HCT116 (cell line): ENCODE results near the gene ZNF665. TPM values are rescaled to one million over a fixed set of nuclear protein-coding genes. Genes with fewer than 3 reads are reported as not detected.

ENCODE experiments used
- ATAC-seq: fragments of 200-7000 bp; cut with Tn5 transposase; 2 replicates; pipeline ENCODE4 v1.9.1; 2020; ENCODE audit warnings: mild to moderate bottlenecking, moderate library complexity
- BruUV-seq: library from RNA; stranded (reverse); fragments of 400-500 nt; replicated peaks from 2 replicates; lab custom pipeline; 2021; lab: Mats Ljungman, UMichigan
- CTCF ChIA-PET: fragments of 300-600 bp; sonication (Branson Sonifier 250); formaldehyde crosslinking; loops from one replicate; lab custom pipeline; 2021; ENCODE audit warnings: antibody characterized with exemption; lab: Charles Lee
- POLR2A ChIA-PET: fragments of 300-600, 350-600 bp; sonication (Branson Sonifier 250); formaldehyde crosslinking; loops from one replicate; lab custom pipeline; 2021; ENCODE audit warnings: antibody characterized with exemption; lab: Charles Lee
- RAD21 ChIA-PET, 2 experiments: fragments of 300-600 bp; sonication (Branson Sonifier 250); formaldehyde crosslinking; loops; one replicate each; lab custom pipeline; 2023; ENCODE audit warnings: low total read pairs in 2 of 2; ENCODE audit not compliant: uncharacterized antibody in 2 of 2, unreplicated experiment in 2 of 2, low non-redundant PET in 1 of 2; lab: Charles Lee
- DNase-seq: peaks from one replicate; pipeline ENCODE4 v3.0.0-alpha.2; 2010; ENCODE audit warnings: low read depth, low spot score
- H2AFZ ChIP-seq: fragments of 200-600 bp; shearing (Covaris generic), sonication (generic); 2 replicates; pipeline ENCODE4 v1.6.1; 2017; ENCODE audit warnings: low read depth, mixed run types, mixed read lengths, antibody characterized with exemption, low read length; ENCODE audit not compliant: poor library complexity, severe bottlenecking
- H3K27ac ChIP-seq: 2 replicates; pipeline ENCODE4 v1.5.1; 2012; ENCODE audit warnings: low read depth, low read length
- H3K27me3 ChIP-seq: fragments of 200-600 bp; sonication (generic); 2 replicates; pipeline ENCODE4 v1.6.1; 2016; ENCODE audit warnings: mixed run types, low read length, mixed read lengths; ENCODE audit not compliant: insufficient read depth
- H3K36me3 ChIP-seq, 2 experiments: fragments of 200-500 bp in 1 of 2; fragments of 200-600 bp in 1 of 2; sonication (Bioruptor generic) in 1 of 2; sonication (generic) in 1 of 2; 2 replicates each; pipeline versions ENCODE4 v1.5.1 to v1.6.1; 2014 to 2016; ENCODE audit warnings: low read length in 2 of 2, inconsistent platforms in 1 of 2, mixed read lengths in 1 of 2, mixed run types in 1 of 2; ENCODE audit not compliant: insufficient read depth in 2 of 2, control insufficient read depth in 1 of 2
- H3K4me1 ChIP-seq, 2 experiments: fragments of 200-600 bp in 1 of 2; sonication (generic) in 1 of 2; 2 replicates each; pipeline versions ENCODE4 v1.5.1 to v1.6.1; 2012 to 2017; ENCODE audit warnings: low read length in 2 of 2, inconsistent platforms in 1 of 2, mild to moderate bottlenecking in 1 of 2, mixed read lengths in 1 of 2, mixed run types in 1 of 2, moderate library complexity in 1 of 2; ENCODE audit not compliant: insufficient read depth in 2 of 2, control insufficient read depth in 1 of 2
- H3K4me2 ChIP-seq: fragments of 200-600 bp; sonication (generic); 2 replicates; pipeline ENCODE4 v1.6.1; 2017; ENCODE audit warnings: mixed run types, low read length, mixed read lengths
- H3K4me3 ChIP-seq, 2 experiments: fragments of 200-600 bp in 1 of 2; sonication (generic) in 1 of 2; replicated peaks in 1 of 2; 2 replicates each; pipeline ENCODE4 v1.5.1; 2011 to 2016; ENCODE audit warnings: low read length in 2 of 2, control low read depth in 1 of 2, low read depth in 1 of 2, mild to moderate bottlenecking in 1 of 2, mixed read lengths in 1 of 2, mixed run types in 1 of 2
- H3K79me2 ChIP-seq: fragments of 200-600 bp; sonication (generic); 2 replicates; pipeline ENCODE4 v1.6.1; 2017; ENCODE audit warnings: mild to moderate bottlenecking, mixed run types, low read length, moderate library complexity, mixed read lengths; ENCODE audit not compliant: insufficient read depth
- H3K9ac ChIP-seq: fragments of 200-600 bp; sonication (generic); 2 replicates; pipeline ENCODE4 v1.6.1; 2016; ENCODE audit warnings: low read length, mixed read lengths
- H3K9me2 ChIP-seq: fragments of 200-600 bp; sonication (generic), shearing (Covaris generic); 2 replicates; pipeline ENCODE4 v1.6.1; 2017; ENCODE audit warnings: mixed run types, mild to moderate bottlenecking, moderate library complexity; ENCODE audit not compliant: insufficient read depth
- H3K9me3 ChIP-seq, 2 experiments: fragments of 200-500 bp in 1 of 2; fragments of 200-600 bp in 1 of 2; sonication (Bioruptor generic) in 1 of 2; sonication (generic) in 1 of 2; 2 replicates each; pipeline ENCODE4 v1.6.1; 2014 to 2017; ENCODE audit warnings: low read length in 2 of 2, mixed read lengths in 2 of 2, inconsistent platforms in 1 of 2, low read depth in 1 of 2, mild to moderate bottlenecking in 1 of 2, mixed run types in 1 of 2, moderate library complexity in 1 of 2; ENCODE audit not compliant: control insufficient read depth in 1 of 2, insufficient read depth in 1 of 2
- H4K20me1 ChIP-seq: fragments of 200-600 bp; sonication (generic), shearing (Covaris generic); 2 replicates; pipeline ENCODE4 v1.6.1; 2017; ENCODE audit warnings: mixed run types, mild to moderate bottlenecking, moderate library complexity; ENCODE audit not compliant: insufficient read depth
- ATF3 ChIP-seq: IDR thresholded peaks from 2 replicates; pipeline ENCODE4 v1.6.1; 2012
- CEBPB ChIP-seq: IDR thresholded peaks from 2 replicates; pipeline ENCODE4 v1.6.1; 2012; ENCODE audit warnings: low read depth
- EGR1 ChIP-seq: IDR thresholded peaks from 2 replicates; pipeline ENCODE4 v1.6.1; 2012; ENCODE audit warnings: low read depth
- EZH2 ChIP-seq: fragments of 200-600 bp; sonication (generic); IDR thresholded peaks from 2 replicates; pipeline ENCODE4 v1.6.1; 2017; ENCODE audit warnings: antibody characterized with exemption, mixed run types
- JUND ChIP-seq: IDR thresholded peaks from 2 replicates; pipeline ENCODE4 v1.6.1; 2012
- POLR2AphosphoS5 ChIP-seq: IDR thresholded peaks from 2 replicates; pipeline ENCODE4 v1.6.1; 2011; ENCODE audit warnings: mild to moderate bottlenecking, low read depth, low read length, moderate library complexity
- RAD21 ChIP-seq: IDR thresholded peaks from 2 replicates; pipeline ENCODE4 v1.6.1; 2012; ENCODE audit warnings: low read depth, mild to moderate bottlenecking
- SIN3A ChIP-seq: IDR thresholded peaks from 2 replicates; pipeline ENCODE4 v1.6.1; 2012; ENCODE audit warnings: low read depth
- SRF ChIP-seq: IDR thresholded peaks from 2 replicates; pipeline ENCODE4 v1.6.1; 2012; ENCODE audit warnings: low read depth
- YY1 ChIP-seq: IDR thresholded peaks from 2 replicates; pipeline ENCODE4 v1.6.1; 2011; ENCODE audit warnings: low read length, low read depth, moderate library complexity, mild to moderate bottlenecking; ENCODE audit not compliant: insufficient replicate concordance; ENCODE audit errors: extremely low read depth
- ZFX ChIP-seq: fragments of 450-650 bp; IDR thresholded peaks from 2 replicates; pipeline ENCODE4 v1.6.1; 2017
- ZNF274 ChIP-seq: fragments of 200-500 bp; sonication (Bioruptor generic); IDR thresholded peaks from 2 replicates; pipeline ENCODE4 v1.6.1; 2014; ENCODE audit warnings: mild to moderate bottlenecking, low read depth, low read length, inconsistent platforms
- intact Hi-C: fragments of 100-400 bp; cut with micrococcal nuclease; formaldehyde crosslinking; loops from 2 replicates; pipeline ENCODE4 v1.10.0; 2022
- total RNA-seq: library from RNA; stranded (reverse); gene quantifications from one replicate; pipeline ENCODE4 v1.2.1, GENCODE V29; 2021; ENCODE audit not compliant: unreplicated experiment

The ZNF665 gene
- total RNA-seq, 1 experiment from 2014 or later = 0.44 TPM

- ChIA-PET CTCF (no interaction called here), RAD21 (no interaction called here), POLR2A (no interaction called here)
- H3K27me3 ChIP-seq = no peaks in the 10 kb centered on the region
- H4K20me1 ChIP-seq = no peaks in the 10 kb centered on the region
- no peaks in the 10 kb centered on the region for H3K4me1 ChIP-seq
- no peak overlapping the region for H2AFZ ChIP-seq
- H3K9ac ChIP-seq = no peak overlapping the region
- H3K4me2 ChIP-seq = no peak overlapping the region
- intact Hi-C loops = no loop called here
- DNase-seq (no peak), ATAC-seq (no peak)
- H3K27ac ChIP-seq = no peak overlapping the region
- no peak overlapping the region for H3K4me3 ChIP-seq
- TF ChIP-seq YY1 (no peak), SRF (no peak), ZNF274 (no peak), JUND (no peak), SIN3A (no peak), RAD21 (no peak), ATF3 (no peak), CEBPB (no peak), EZH2 (no peak)
- H3K36me3 ChIP-seq = no peaks in the 10 kb centered on the region
- no peaks in the 10 kb centered on the region for H3K9me2 ChIP-seq
- no peaks in the 10 kb centered on the region for H3K79me2 ChIP-seq
- no peaks in the 10 kb centered on the region; a peak in 1 of 4 replicates for H3K9me3 ChIP-seq
- no TSS peak for BruUV-seq
Observed at GRCh38 chr19:53158119-53158656, 35.0 kb downstream of the ZNF665 start.

- Histone ChIP-seq H3K4me1 (no peaks in the 10 kb centered on the region), H4K20me1 (no peaks in the 10 kb centered on the region), H3K36me3 (no peaks in the 10 kb centered on the region), H3K9ac (no peak overlapping the region), H3K27ac (no peak overlapping the region), H3K9me3 (no peaks in the 10 kb centered on the region; a peak in 1 of 4 replicates), H3K4me3 (no peak overlapping the region), H2AFZ (no peak overlapping the region), H3K4me2 (no peak overlapping the region), H3K9me2 (no peaks in the 10 kb centered on the region), H3K27me3 (no peaks in the 10 kb centered on the region), H3K79me2 (no peaks in the 10 kb centered on the region)
- DNase-seq = no peak
- POLR2A ChIA-PET = no interaction called here
- RAD21 ChIA-PET = no interaction called here
- intact Hi-C loops = no loop called here
- ATAC-seq = no peak
- TF ChIP-seq EGR1 = no peak
- no peak for TF ChIP-seq POLR2AphosphoS5
- no peak for TF ChIP-seq ZFX
- CTCF ChIA-PET = no interaction called here
- BruUV-seq = no TSS peak
Observed at GRCh38 chr19:53157626-53158025, 35.5 kb downstream of the ZNF665 start.
